HCT116 (cell line): ENCODE measurements around the gene RPL18. TPM values are rescaled to one million over a fixed set of nuclear protein-coding genes. Genes with fewer than 3 reads are reported as not detected.

Experiments
- ATAC-seq: fragments of 200-7000 bp; cut with Tn5 transposase; 2 replicates; pipeline ENCODE4 v1.9.1; 2020; ENCODE audit warnings: mild to moderate bottlenecking, moderate library complexity
- BruUV-seq: library from RNA; stranded (reverse); fragments of 400-500 nt; replicated peaks from 2 replicates; lab custom pipeline; 2021; lab: Mats Ljungman, UMichigan
- CTCF ChIA-PET: fragments of 300-600 bp; sonication (Branson Sonifier 250); formaldehyde crosslinking; loops from one replicate; lab custom pipeline; 2021; ENCODE audit warnings: antibody characterized with exemption; lab: Charles Lee
- POLR2A ChIA-PET: fragments of 300-600, 350-600 bp; sonication (Branson Sonifier 250); formaldehyde crosslinking; loops from one replicate; lab custom pipeline; 2021; ENCODE audit warnings: antibody characterized with exemption; lab: Charles Lee
- RAD21 ChIA-PET, 2 experiments: fragments of 300-600 bp; sonication (Branson Sonifier 250); formaldehyde crosslinking; loops; one replicate each; lab custom pipeline; 2023; ENCODE audit warnings: low total read pairs in 2 of 2; ENCODE audit not compliant: uncharacterized antibody in 2 of 2, unreplicated experiment in 2 of 2, low non-redundant PET in 1 of 2; lab: Charles Lee
- DNase-seq: peaks from one replicate; pipeline ENCODE4 v3.0.0-alpha.2; 2010; ENCODE audit warnings: low read depth, low spot score
- H2AFZ ChIP-seq: fragments of 200-600 bp; shearing (Covaris generic), sonication (generic); 2 replicates; pipeline ENCODE4 v1.6.1; 2017; ENCODE audit warnings: low read depth, mixed run types, mixed read lengths, antibody characterized with exemption, low read length; ENCODE audit not compliant: poor library complexity, severe bottlenecking
- H3K27ac ChIP-seq: 2 replicates; pipeline ENCODE4 v1.5.1; 2012; ENCODE audit warnings: low read depth, low read length
- H3K27me3 ChIP-seq: fragments of 200-600 bp; sonication (generic); 2 replicates; pipeline ENCODE4 v1.6.1; 2016; ENCODE audit warnings: mixed run types, low read length, mixed read lengths; ENCODE audit not compliant: insufficient read depth
- H3K36me3 ChIP-seq, 2 experiments: fragments of 200-500 bp in 1 of 2; fragments of 200-600 bp in 1 of 2; sonication (Bioruptor generic) in 1 of 2; sonication (generic) in 1 of 2; 2 replicates each; pipeline versions ENCODE4 v1.5.1 to v1.6.1; 2014 to 2016; ENCODE audit warnings: low read length in 2 of 2, inconsistent platforms in 1 of 2, mixed read lengths in 1 of 2, mixed run types in 1 of 2; ENCODE audit not compliant: insufficient read depth in 2 of 2, control insufficient read depth in 1 of 2
- H3K4me1 ChIP-seq, 2 experiments: fragments of 200-600 bp in 1 of 2; sonication (generic) in 1 of 2; 2 replicates each; pipeline versions ENCODE4 v1.5.1 to v1.6.1; 2012 to 2017; ENCODE audit warnings: low read length in 2 of 2, inconsistent platforms in 1 of 2, mild to moderate bottlenecking in 1 of 2, mixed read lengths in 1 of 2, mixed run types in 1 of 2, moderate library complexity in 1 of 2; ENCODE audit not compliant: insufficient read depth in 2 of 2, control insufficient read depth in 1 of 2
- H3K4me2 ChIP-seq: fragments of 200-600 bp; sonication (generic); 2 replicates; pipeline ENCODE4 v1.6.1; 2017; ENCODE audit warnings: mixed run types, low read length, mixed read lengths
- H3K4me3 ChIP-seq, 2 experiments: fragments of 200-600 bp in 1 of 2; sonication (generic) in 1 of 2; replicated peaks in 1 of 2; 2 replicates each; pipeline ENCODE4 v1.5.1; 2011 to 2016; ENCODE audit warnings: low read length in 2 of 2, control low read depth in 1 of 2, low read depth in 1 of 2, mild to moderate bottlenecking in 1 of 2, mixed read lengths in 1 of 2, mixed run types in 1 of 2
- H3K79me2 ChIP-seq: fragments of 200-600 bp; sonication (generic); 2 replicates; pipeline ENCODE4 v1.6.1; 2017; ENCODE audit warnings: mild to moderate bottlenecking, mixed run types, low read length, moderate library complexity, mixed read lengths; ENCODE audit not compliant: insufficient read depth
- H3K9ac ChIP-seq: fragments of 200-600 bp; sonication (generic); 2 replicates; pipeline ENCODE4 v1.6.1; 2016; ENCODE audit warnings: low read length, mixed read lengths
- H3K9me2 ChIP-seq: fragments of 200-600 bp; sonication (generic), shearing (Covaris generic); 2 replicates; pipeline ENCODE4 v1.6.1; 2017; ENCODE audit warnings: mixed run types, mild to moderate bottlenecking, moderate library complexity; ENCODE audit not compliant: insufficient read depth
- H3K9me3 ChIP-seq, 2 experiments: fragments of 200-500 bp in 1 of 2; fragments of 200-600 bp in 1 of 2; sonication (Bioruptor generic) in 1 of 2; sonication (generic) in 1 of 2; 2 replicates each; pipeline ENCODE4 v1.6.1; 2014 to 2017; ENCODE audit warnings: low read length in 2 of 2, mixed read lengths in 2 of 2, inconsistent platforms in 1 of 2, low read depth in 1 of 2, mild to moderate bottlenecking in 1 of 2, mixed run types in 1 of 2, moderate library complexity in 1 of 2; ENCODE audit not compliant: control insufficient read depth in 1 of 2, insufficient read depth in 1 of 2
- H4K20me1 ChIP-seq: fragments of 200-600 bp; sonication (generic), shearing (Covaris generic); 2 replicates; pipeline ENCODE4 v1.6.1; 2017; ENCODE audit warnings: mixed run types, mild to moderate bottlenecking, moderate library complexity; ENCODE audit not compliant: insufficient read depth
- CBX3 ChIP-seq: IDR thresholded peaks from 2 replicates; pipeline ENCODE4 v1.6.1; 2012; ENCODE audit warnings: low read depth
- EZH2 ChIP-seq: fragments of 200-600 bp; sonication (generic); IDR thresholded peaks from 2 replicates; pipeline ENCODE4 v1.6.1; 2017; ENCODE audit warnings: antibody characterized with exemption, mixed run types
- FOSL1 ChIP-seq: IDR thresholded peaks from 2 replicates; pipeline ENCODE4 v1.6.1; 2012; ENCODE audit warnings: low read depth
- JUND ChIP-seq: IDR thresholded peaks from 2 replicates; pipeline ENCODE4 v1.6.1; 2012
- MAX ChIP-seq: IDR thresholded peaks from 2 replicates; pipeline ENCODE4 v1.6.1; 2012
- POLR2A ChIP-seq: IDR thresholded peaks from 2 replicates; pipeline ENCODE4 v1.7.0; 2011; ENCODE audit warnings: borderline replicate concordance; ENCODE audit not compliant: insufficient read depth, insufficient read length; ENCODE audit errors: extremely low read depth
- POLR2AphosphoS5 ChIP-seq: IDR thresholded peaks from 2 replicates; pipeline ENCODE4 v1.6.1; 2011; ENCODE audit warnings: mild to moderate bottlenecking, low read depth, low read length, moderate library complexity
- SIN3A ChIP-seq: IDR thresholded peaks from 2 replicates; pipeline ENCODE4 v1.6.1; 2012; ENCODE audit warnings: low read depth
- SP1 ChIP-seq: IDR thresholded peaks from 2 replicates; pipeline ENCODE4 v1.6.1; 2012; ENCODE audit warnings: low read depth
- ZFX ChIP-seq: fragments of 450-650 bp; IDR thresholded peaks from 2 replicates; pipeline ENCODE4 v1.6.1; 2017
- intact Hi-C: fragments of 100-400 bp; cut with micrococcal nuclease; formaldehyde crosslinking; loops from 2 replicates; pipeline ENCODE4 v1.10.0; 2022
- total RNA-seq: library from RNA; stranded (reverse); gene quantifications from one replicate; pipeline ENCODE4 v1.2.1, GENCODE V29; 2021; ENCODE audit not compliant: unreplicated experiment
- TF ChIP-seq, protein P1 (sequence below), 3 experiments: fragments of 200-600 bp in 1 of 3; sonication (generic) in 1 of 3; IDR thresholded peaks in 2 of 3; conservative IDR thresholded peaks in 1 of 3; 2 replicates each; pipeline ENCODE4 v1.5.1; 2012 to 2017; ENCODE audit warnings: low read depth in 2 of 3, low read length in 2 of 3, antibody characterized with exemption in 1 of 3, borderline replicate concordance in 1 of 3, control low read depth in 1 of 3, mild to moderate bottlenecking in 1 of 3, mixed read lengths in 1 of 3, mixed run types in 1 of 3, moderate library complexity in 1 of 3; ENCODE audit not compliant: insufficient read depth in 1 of 3

The RPL18 gene
- total RNA-seq, 1 experiment from 2014 or later, result 2,006 TPM

DNA sequence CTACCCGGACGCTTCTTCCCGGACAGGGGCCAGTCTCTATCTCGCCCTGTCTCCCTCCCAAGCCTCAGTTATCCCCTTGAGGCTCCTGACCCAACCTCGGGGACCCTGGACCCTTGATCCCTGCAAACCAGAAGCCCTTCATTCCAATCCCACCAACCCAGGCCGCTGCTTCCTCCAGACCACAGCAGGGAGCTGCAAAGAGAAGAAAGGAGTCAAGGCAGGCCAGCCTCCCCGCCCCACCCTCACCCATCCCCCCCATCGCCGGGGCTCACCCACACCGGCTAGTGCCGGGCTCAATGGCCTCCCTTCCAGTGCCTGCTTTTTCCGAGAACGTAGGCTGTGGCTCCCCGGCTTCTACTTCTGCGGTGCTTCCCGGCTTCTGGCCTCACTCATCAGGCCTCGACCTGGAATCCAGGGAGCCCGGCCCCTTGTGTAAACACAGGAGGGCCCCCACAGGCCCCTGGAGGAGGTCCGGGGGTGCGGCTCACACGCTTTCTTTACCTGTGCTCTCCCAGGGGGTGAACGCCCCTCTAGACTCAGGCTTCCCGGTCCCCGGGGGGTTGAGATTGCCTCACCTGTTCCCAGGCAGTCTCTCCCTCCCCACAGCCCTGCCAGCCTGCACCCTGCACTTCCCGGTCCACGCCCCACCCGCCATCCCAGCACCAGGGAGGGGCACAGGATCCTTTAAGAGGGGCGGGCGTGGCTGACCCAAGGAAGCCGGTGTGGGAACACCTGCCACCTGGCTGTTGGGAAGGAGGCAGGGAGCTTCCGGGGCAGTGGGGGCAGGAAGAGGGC, 4.3 kb downstream of the RPL18 start, which contains the start of gene FAM83E:
Gene FAM83E (minus strand): TSS at position 641 of the 795 bp plus-strand sequence. CDS start 1,704 bp downstream, outside the sequence.
- Histone ChIP-seq H3K27me3 (no peaks in the 10 kb centered on the region), H3K9me2 (no peaks in the 10 kb centered on the region), H2AFZ (no peak within 1 kb of the TSS), H3K4me2 (peak within 1 kb of the TSS; percentile 87), H3K36me3 (peaks cover 20 to 37% of the 10 kb centered on the region in 2 experiments), H3K79me2 (peaks cover 36% of the 10 kb centered on the region), H4K20me1 (peaks cover 34% of the 10 kb centered on the region; the same call in 1 of the 2 replicates), H3K27ac (peak within 1 kb of the TSS; percentile 86), H3K9ac (peak within 1 kb of the TSS; percentile 99), H3K4me1 (peaks cover 29 to 45% of the 10 kb centered on the region in 2 experiments), H3K9me3 (no peaks in the 10 kb centered on the region), H3K4me3 (peak within 1 kb of the TSS; percentile 23 to 37)
- ATAC-seq, result peak; percentile 36
- POLR2A ChIA-PET, result interaction anchor here (0.6 to 1.9 kb wide), 3 partner anchors 9 to 127 kb away, joined by 3 to 7 read pairs (median 3); no protein-coding TSS in a partner anchor
- no TSS peak for BruUV-seq
- RAD21 ChIA-PET, result no interaction called here
- CTCF ChIA-PET, result no interaction called here
- peak; percentile 68 for TF ChIP-seq SP1
- TF ChIP-seq SIN3A, result peak; percentile 74
- peak; percentile 44; the same call in 1 of the 2 replicates for TF ChIP-seq CBX3
- TF ChIP-seq JUND, result peak; percentile 58
- TF ChIP-seq POLR2AphosphoS5, result peak; percentile 69; the same call in 1 of the 2 replicates
- no peak for TF ChIP-seq FOSL1
- TF ChIP-seq ZFX, result peak; percentile 51; the same call in 1 of the 2 replicates
- peak; percentile 83 for TF ChIP-seq MAX
- no peak for TF ChIP-seq EZH2
- no peak for TF ChIP-seq POLR2A
- TF ChIP-seq, protein P1, sequence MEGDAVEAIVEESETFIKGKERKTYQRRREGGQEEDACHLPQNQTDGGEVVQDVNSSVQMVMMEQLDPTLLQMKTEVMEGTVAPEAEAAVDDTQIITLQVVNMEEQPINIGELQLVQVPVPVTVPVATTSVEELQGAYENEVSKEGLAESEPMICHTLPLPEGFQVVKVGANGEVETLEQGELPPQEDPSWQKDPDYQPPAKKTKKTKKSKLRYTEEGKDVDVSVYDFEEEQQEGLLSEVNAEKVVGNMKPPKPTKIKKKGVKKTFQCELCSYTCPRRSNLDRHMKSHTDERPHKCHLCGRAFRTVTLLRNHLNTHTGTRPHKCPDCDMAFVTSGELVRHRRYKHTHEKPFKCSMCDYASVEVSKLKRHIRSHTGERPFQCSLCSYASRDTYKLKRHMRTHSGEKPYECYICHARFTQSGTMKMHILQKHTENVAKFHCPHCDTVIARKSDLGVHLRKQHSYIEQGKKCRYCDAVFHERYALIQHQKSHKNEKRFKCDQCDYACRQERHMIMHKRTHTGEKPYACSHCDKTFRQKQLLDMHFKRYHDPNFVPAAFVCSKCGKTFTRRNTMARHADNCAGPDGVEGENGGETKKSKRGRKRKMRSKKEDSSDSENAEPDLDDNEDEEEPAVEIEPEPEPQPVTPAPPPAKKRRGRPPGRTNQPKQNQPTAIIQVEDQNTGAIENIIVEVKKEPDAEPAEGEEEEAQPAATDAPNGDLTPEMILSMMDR (IDR thresholded peaks at IDR 0.05 in 2 of 3, conservative IDR thresholded peaks at IDR 0.05 in 1 of 3; ENCODE audit: borderline replicate concordance in 1 of 3, insufficient read depth in 1 of 3, low read depth in 2 of 3, low read length in 2 of 3), result peak in 1 of 3 experiments; percentile 17; a peak in 1 of 6 replicates
- intact Hi-C loops, result no loop called here
- no peak for DNase-seq
